ENCODE results near the gene C1QTNF12.

Gene C1QTNF12

GRCh38 chr1:1239614-1240347 lies 6.7 kb downstream of the C1QTNF12 start:
- DNase-seq: no peak

GRCh38 chr1:1239227-1239613 lies 7.3 kb downstream of the C1QTNF12 start:
- no peak for DNase-seq

- DNase-seq: no peak
Measured at GRCh38 chr1:1238702-1239178, 7.8 kb downstream of the C1QTNF12 start.

GRCh38 chr1:1237874-1238701 lies 8.4 kb downstream of the C1QTNF12 start:
- DNase-seq: no peak

GRCh38 chr1:1236945-1237873 lies 9.3 kb downstream of the C1QTNF12 start:
- no peak for DNase-seq

GRCh38 chr1:1236176-1236763 lies 10.3 kb downstream of the C1QTNF12 start:
- DNase-seq: no peak

- no peak for DNase-seq
Measured at GRCh38 chr1:1235016-1235744, 11.3 kb downstream of the C1QTNF12 start.

- no peak for DNase-seq
Measured at GRCh38 chr1:1234180-1234808, 12.2 kb downstream of the C1QTNF12 start.

GRCh38 chr1:1233567-1233892 lies 13.0 kb downstream of the C1QTNF12 start:
- no peak for DNase-seq

GRCh38 chr1:1232796-1233566 lies 13.5 kb downstream of the C1QTNF12 start:
- no peak for DNase-seq

- DNase-seq: no peak
Measured at GRCh38 chr1:1232208-1232795, 14.2 kb downstream of the C1QTNF12 start, which contains the start of gene B3GALT6. TSS of gene B3GALT6 (plus strand) at chr1:1232237. CDS start at chr1:1232279, 42 bp downstream.

- peak; percentile 99 for DNase-seq
Measured at GRCh38 chr1:1231400-1232207, 14.9 kb downstream of the C1QTNF12 start, which contains the start of gene SDF4. TSS of gene SDF4 (minus strand) at chr1:1232001. CDS start at chr1:1228772, 3,229 bp downstream.

GRCh38 chr1:1230656-1231399 lies 15.7 kb downstream of the C1QTNF12 start:
- peak; percentile 83 for DNase-seq

GRCh38 chr1:1229770-1230169 lies 16.8 kb downstream of the C1QTNF12 start:
- DNase-seq: no peak

- no peak for DNase-seq
Measured at GRCh38 chr1:1228596-1229321, 17.8 kb downstream of the C1QTNF12 start.

- no peak for DNase-seq
Measured at GRCh38 chr1:1228187-1228586, 18.3 kb downstream of the C1QTNF12 start.

GRCh38 chr1:1227386-1227785 lies 19.1 kb downstream of the C1QTNF12 start:
- no peak for DNase-seq
